ENCODE results near the gene SYTL3.

GRCh38 chr6:158687506-158687905 is 37.7 kb downstream of the SYTL3 start:
- no peak for TF ChIP-seq CTCF (IDR thresholded peaks at IDR 0.05)
- TF ChIP-seq CBFB (CRISPR knock-in tag; IDR thresholded peaks at IDR 0.05; ENCODE audit: low read depth): no peak
- TF ChIP-seq ARID4B (CRISPR knock-in tag; IDR thresholded peaks at IDR 0.05; ENCODE audit: borderline replicate concordance): no peak

Measured in WTC11 (cell line).